Activated CD8-positive, alpha-beta T cell treated with anti-CD3 and anti-CD28 coated beads for 36 hours (primary cell): Measurements from ENCODE around the gene CIDEB. TPM values are rescaled to one million over a fixed set of nuclear protein-coding genes. Genes with fewer than 3 reads are reported as not detected.

Experiments used
- ATAC-seq: fragments of 200-7000 bp; cut with Tn5 transposase; one replicate; pipeline ENCODE4 v1.10.0; 2021; ENCODE audit warnings: mild to moderate bottlenecking, moderate library complexity
- CTCF ChIA-PET: fragments of 350-600 bp; sonication (Branson Sonifier 250); formaldehyde crosslinking; loops from one replicate; lab custom pipeline; 2021; ENCODE audit warnings: antibody characterized with exemption; lab: Charles Lee
- POLR2A ChIA-PET: fragments of 350-600 bp; sonication (Branson Sonifier 250); formaldehyde crosslinking; loops from one replicate; lab custom pipeline; 2021; ENCODE audit warnings: antibody characterized with exemption; lab: Charles Lee
- DNase-seq: peaks from one replicate; pipeline ENCODE4 v3.0.0-alpha.2; 2020
- H3K27ac Mint-ChIP-seq: one replicate; pipeline ENCODE4 v1.8.0; 2021; ENCODE audit warnings: mild to moderate bottlenecking, mixed read lengths
- H3K27me3 Mint-ChIP-seq: one replicate; pipeline ENCODE4 v1.8.0; 2021; ENCODE audit warnings: mixed read lengths
- H3K36me3 Mint-ChIP-seq: one replicate; pipeline ENCODE4 v1.8.0; 2021; ENCODE audit warnings: low read depth, mixed read lengths
- H3K4me1 Mint-ChIP-seq: one replicate; pipeline ENCODE4 v1.8.0; 2021; ENCODE audit warnings: low read depth, mixed read lengths
- H3K4me3 Mint-ChIP-seq: one replicate; pipeline ENCODE4 v1.8.0; 2021; ENCODE audit warnings: mild to moderate bottlenecking, moderate library complexity, mixed read lengths
- H3K9me3 Mint-ChIP-seq: one replicate; pipeline ENCODE4 v1.8.0; 2021; ENCODE audit warnings: mixed read lengths
- CTCF ChIP-seq: fragments of 200-600 bp; IDR thresholded peaks from one replicate; pipeline ENCODE4 v1.8.0; 2022; ENCODE audit warnings: antibody characterized with exemption, mild to moderate bottlenecking
- intact Hi-C: fragments of 100-400 bp; cut with micrococcal nuclease; formaldehyde crosslinking; loops from one replicate; pipeline ENCODE4 v1.10.0; 2022
- total RNA-seq, 2 experiments: library from RNA; stranded (reverse); gene quantifications; one replicate each; pipeline ENCODE4 v1.2.3, GENCODE V29; 2021

Gene CIDEB
- total RNA-seq, 2 experiments from 2014 or later = 12.1 to 13.6 TPM

- no peaks in the 10 kb centered on the region for H3K9me3 Mint-ChIP-seq
- ATAC-seq (no peak), DNase-seq (no peak)
- no peaks in the 10 kb centered on the region for H3K27me3 Mint-ChIP-seq
- CTCF ChIA-PET = interaction anchor here (0.8 to 27.8 kb wide), 4 partner anchors 11 to 43 kb away, joined by 3 to 873 read pairs (median 12); partner anchors contain the start of genes CIDEB, DHRS1, LTB4R and LTB4R2
- intact Hi-C loops = no loop called here
- no peak overlapping the region for H3K27ac Mint-ChIP-seq
- no peaks in the 10 kb centered on the region for H3K4me1 Mint-ChIP-seq
- H3K36me3 Mint-ChIP-seq = no peaks in the 10 kb centered on the region
- POLR2A ChIA-PET = interaction anchor here (1.0 to 4.4 kb wide), 3 partner anchors 13 to 37 kb away, joined by 3 to 21 read pairs (median 3); partner anchors contain the start of gene RABGGTA
- no peak for TF ChIP-seq CTCF
- no peak overlapping the region for H3K4me3 Mint-ChIP-seq
Observed at GRCh38 chr14:24258119-24258518, 49.7 kb downstream of the CIDEB start.

GRCh38 chr14:24256960-24257359 lies 50.8 kb downstream of the CIDEB start:
- no peak overlapping the region for H3K4me3 Mint-ChIP-seq
- DNase-seq (no peak), ATAC-seq (no peak)
- H3K36me3 Mint-ChIP-seq = no peaks in the 10 kb centered on the region
- CTCF ChIA-PET = interaction anchor here (3.8 to 27.8 kb wide), 2 partner anchors 14 to 44 kb away, joined by 16 to 873 read pairs; partner anchors contain the start of genes CIDEB, DHRS1, LTB4R and LTB4R2
- POLR2A ChIA-PET = interaction anchor here (0.7 to 4.4 kb wide), 5 partner anchors 10 to 54 kb away, joined by 3 to 21 read pairs (median 3); partner anchors contain the start of gene RABGGTA
- no peak overlapping the region for H3K27ac Mint-ChIP-seq
- H3K27me3 Mint-ChIP-seq = no peaks in the 10 kb centered on the region
- TF ChIP-seq CTCF = no peak
- no peaks in the 10 kb centered on the region for H3K9me3 Mint-ChIP-seq
- intact Hi-C loops = no loop called here
- H3K4me1 Mint-ChIP-seq = no peaks in the 10 kb centered on the region

GRCh38 chr14:24255931-24256711 lies 51.7 kb downstream of the CIDEB start:
- TF ChIP-seq CTCF = no peak
- Mint-ChIP-seq H3K36me3 (no peaks in the 10 kb centered on the region), H3K4me1 (no peaks in the 10 kb centered on the region), H3K27me3 (no peaks in the 10 kb centered on the region), H3K27ac (no peak overlapping the region), H3K9me3 (no peaks in the 10 kb centered on the region), H3K4me3 (no peak overlapping the region)
- ATAC-seq (no peak), DNase-seq (no peak)
- ChIA-PET POLR2A (interaction anchor here (1.0 to 4.4 kb wide), 3 partner anchors 10 to 33 kb away, joined by 3 to 21 read pairs (median 4); partner anchors contain the start of gene RABGGTA), CTCF (interaction anchor here (3.8 to 27.8 kb wide), 2 partner anchors 13 to 45 kb away, joined by 16 to 873 read pairs; partner anchors contain the start of genes CIDEB, DHRS1, LTB4R and LTB4R2)
- intact Hi-C loops = no loop called here

DNA sequence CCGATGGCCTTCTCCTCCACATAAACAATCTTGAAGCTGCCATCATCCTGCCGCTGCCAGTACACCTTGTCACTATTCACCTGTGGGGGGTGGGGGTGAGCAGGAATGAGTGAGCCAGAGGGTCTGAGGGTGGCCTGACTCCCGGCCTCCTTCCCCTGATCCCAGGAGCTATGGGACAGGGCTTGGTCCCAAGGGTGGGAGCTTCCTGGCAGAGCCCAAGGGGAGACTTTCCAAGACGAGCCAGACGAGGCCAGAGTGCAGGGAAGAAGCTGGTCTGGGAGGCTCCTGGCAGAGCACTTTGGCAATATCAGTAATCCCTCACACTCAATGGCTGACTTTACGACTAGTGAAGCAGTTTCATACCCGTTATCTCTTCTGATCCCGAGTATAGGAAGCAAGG lies 52.3 kb downstream of the CIDEB start:
- Mint-ChIP-seq H3K27ac (no peak overlapping the region), H3K4me3 (no peak overlapping the region), H3K4me1 (peaks cover 3% of the 10 kb centered on the region), H3K36me3 (no peaks in the 10 kb centered on the region), H3K9me3 (no peaks in the 10 kb centered on the region), H3K27me3 (no peaks in the 10 kb centered on the region)
- no peak for DNase-seq
- CTCF ChIA-PET = interaction anchor here (3.8 to 27.8 kb wide), 2 partner anchors 13 to 45 kb away, joined by 16 to 873 read pairs; partner anchors contain the start of genes CIDEB, DHRS1, LTB4R and LTB4R2
- no peak for ATAC-seq
- POLR2A ChIA-PET = interaction anchor here (1.0 to 4.4 kb wide), 3 partner anchors 11 to 34 kb away, joined by 3 to 21 read pairs (median 4); partner anchors contain the start of gene RABGGTA
- intact Hi-C loops = no loop called here
- no peak for TF ChIP-seq CTCF

Other genes starting within 250 kb of the CIDEB start
- gene CPNE6, start 236.4 kb downstream of the CIDEB start, total RNA-seq = not detected
- gene PCK2, start 213.7 kb downstream of the CIDEB start, total RNA-seq = 10 to 100 TPM; 90.3 to 93.1 TPM
- gene DCAF11, start 193.2 kb downstream of the CIDEB start, total RNA-seq = 10 to 100 TPM; 59.9 to 63.9 TPM
- gene NRL, start 193.0 kb downstream of the CIDEB start, total RNA-seq = 1 to 10 TPM; 1.8 to 2.5 TPM
- gene FITM1, start 177.3 kb downstream of the CIDEB start, total RNA-seq = under 1 TPM; 0.56 to 0.69 TPM
- gene PSME1, start 171.8 kb downstream of the CIDEB start, total RNA-seq = 100 to 1,000 TPM; 451 to 460 TPM
- gene EMC9, start 166.4 kb downstream of the CIDEB start, total RNA-seq = 10 to 100 TPM; 39.0 to 39.9 TPM
- 100 to 1,000 TPM; 440 TPM for gene PSME2, start 161.4 kb downstream of the CIDEB start, total RNA-seq
- gene RNF31, start 160.5 kb downstream of the CIDEB start, total RNA-seq = 10 to 100 TPM; 71.6 to 75.0 TPM
- gene IRF9, start 146.7 kb downstream of the CIDEB start, total RNA-seq = 100 to 1,000 TPM; 112 to 118 TPM
- gene REC8, start 135.9 kb downstream of the CIDEB start, total RNA-seq = 10 to 100 TPM; 25.0 to 32.9 TPM
- gene IPO4, start 119.2 kb downstream of the CIDEB start, total RNA-seq = 100 to 1,000 TPM in 1 of 2 experiments, 10 to 100 TPM in 1; 98.4 to 102 TPM
- 10 to 100 TPM; 16.3 to 18.0 TPM for gene TM9SF1, start 112.5 kb downstream of the CIDEB start, total RNA-seq
- under 1 TPM in 1 of 2 experiments, not detected in 1; 0.18 TPM for gene TSSK4, start 102.3 kb downstream of the CIDEB start, total RNA-seq
- 10 to 100 TPM; 55.6 to 61.8 TPM for gene CHMP4A, start 94.5 kb downstream of the CIDEB start, total RNA-seq
- gene MDP1, start 91.9 kb downstream of the CIDEB start, total RNA-seq = 10 to 100 TPM; 11.2 to 11.3 TPM
- gene NEDD8, start 75.6 kb downstream of the CIDEB start, total RNA-seq = 100 to 1,000 TPM; 167 to 172 TPM
- gene GMPR2, start 75.0 kb downstream of the CIDEB start, total RNA-seq = 10 to 100 TPM; 45.6 to 49.3 TPM
- 10 to 100 TPM; 77.4 to 84.9 TPM for gene TINF2, start 65.4 kb downstream of the CIDEB start, total RNA-seq
- 1 to 10 TPM; 3.0 to 3.1 TPM for gene TGM1, start 44.8 kb downstream of the CIDEB start, total RNA-seq
- gene RABGGTA, start 36.4 kb downstream of the CIDEB start, total RNA-seq = 10 to 100 TPM; 37.6 to 42.7 TPM
- 10 to 100 TPM; 11.9 to 13.6 TPM for gene DHRS1, start 8.2 kb downstream of the CIDEB start, total RNA-seq
- gene NOP9, start 8.1 kb downstream of the CIDEB start, total RNA-seq = 10 to 100 TPM; 33.5 to 33.6 TPM
- gene LTB4R2, start 2.2 kb upstream of the CIDEB start, total RNA-seq = 10 to 100 TPM in 1 of 2 experiments, 1 to 10 TPM in 1; 9.6 to 12.0 TPM
- gene LTB4R, start 3.5 kb upstream of the CIDEB start, total RNA-seq = 10 to 100 TPM; 11.6 to 11.7 TPM
- gene ADCY4, start 27.1 kb upstream of the CIDEB start, total RNA-seq = 1 to 10 TPM; 1.3 to 1.5 TPM
- gene RIPK3, start 32.0 kb upstream of the CIDEB start, total RNA-seq = 1 to 10 TPM; 5.9 to 6.5 TPM
- 1 to 10 TPM; 1.3 to 2.0 TPM for gene NFATC4, start 60.2 kb upstream of the CIDEB start, total RNA-seq
- under 1 TPM; 0.05 to 0.27 TPM for gene NYNRIN, start 91.0 kb upstream of the CIDEB start, total RNA-seq
- gene CBLN3, start 121.7 kb upstream of the CIDEB start, total RNA-seq = 1 to 10 TPM; 2.9 TPM
- 10 to 100 TPM; 47.5 to 51.7 TPM for gene KHNYN, start 122.0 kb upstream of the CIDEB start, total RNA-seq
- 10 to 100 TPM; 43.6 to 55.5 TPM for gene SDR39U1, start 134.8 kb upstream of the CIDEB start, total RNA-seq
- gene CMA1, start 200.3 kb upstream of the CIDEB start, total RNA-seq = under 1 TPM in 1 of 2 experiments, not detected in 1; 0.34 TPM